GM21737 (cell line): ENCODE measurements around the gene CLEC16A.
A peak's percentile ranks its signal among the peaks of the same experiment; 100 is the strongest.

Experiments used
- ATAC-seq: cut with Tn5 transposase; IDR thresholded peaks from one replicate; pipeline ENCODE4 v1.9.1; 2021; ENCODE audit warnings: mild to moderate bottlenecking, moderate library complexity; ENCODE audit not compliant: unreplicated experiment

Gene CLEC16A

GRCh38 chr16:11035096-11035495 lies 90.7 kb downstream of the CLEC16A start:
- ATAC-seq: no peak

- no peak for ATAC-seq
Measured at GRCh38 chr16:11036040-11036439, 91.7 kb downstream of the CLEC16A start.

- no peak for ATAC-seq
Measured at GRCh38 chr16:11036868-11037410, 92.6 kb downstream of the CLEC16A start.

GRCh38 chr16:11038305-11038704 lies 93.9 kb downstream of the CLEC16A start:
- ATAC-seq: no peak

- no peak for ATAC-seq
Measured at GRCh38 chr16:11038777-11039176, 94.4 kb downstream of the CLEC16A start.

- ATAC-seq: no peak
Measured at GRCh38 chr16:11039726-11040125, 95.4 kb downstream of the CLEC16A start.

- no peak for ATAC-seq
Measured at GRCh38 chr16:11042191-11042590, 97.8 kb downstream of the CLEC16A start.

- no peak for ATAC-seq
Measured at GRCh38 chr16:11045441-11045840, 101.1 kb downstream of the CLEC16A start.

- ATAC-seq: no peak
Measured at GRCh38 chr16:11045846-11046245, 101.5 kb downstream of the CLEC16A start.

GRCh38 chr16:11046382-11046931 lies 102.1 kb downstream of the CLEC16A start:
- ATAC-seq: no peak

- ATAC-seq: no peak
Measured at GRCh38 chr16:11047057-11047456, 102.7 kb downstream of the CLEC16A start.

- ATAC-seq: no peak
Measured at GRCh38 chr16:11047939-11048800, 103.8 kb downstream of the CLEC16A start.

GRCh38 chr16:11049396-11050059 lies 105.2 kb downstream of the CLEC16A start:
- ATAC-seq: no peak

- no peak for ATAC-seq
Measured at GRCh38 chr16:11050536-11050935, 106.2 kb downstream of the CLEC16A start.

- ATAC-seq: no peak
Measured at GRCh38 chr16:11050944-11051343, 106.6 kb downstream of the CLEC16A start.

- no peak for ATAC-seq
Measured at GRCh38 chr16:11051430-11051829, 107.1 kb downstream of the CLEC16A start.

GRCh38 chr16:11051879-11052808 lies 107.8 kb downstream of the CLEC16A start:
- ATAC-seq: peak; percentile 82

- ATAC-seq: no peak
Measured at GRCh38 chr16:11053916-11054460, 109.6 kb downstream of the CLEC16A start.

- ATAC-seq: no peak
Measured at GRCh38 chr16:11056090-11056992, 112.0 kb downstream of the CLEC16A start.
